Measurements from ENCODE around the gene LRRN3.
"Not testable (repeated sequence)": the region's sequence is repeated elsewhere in the genome, so short reads cannot be mapped to it uniquely, and the experiment has no call there.

The LRRN3 gene

GRCh38 chr7:111090846-111091245 is at the start of gene LRRN3:
TSS of gene LRRN3 (plus strand) at chr7:111091127. CDS start at chr7:111122773, 31,646 bp downstream.
- peak; percentile 68 for DNase-seq

- no peak for DNase-seq
Observed at GRCh38 chr7:111041577-111041976, 49.4 kb upstream of the LRRN3 start.

- no peak for DNase-seq
Observed at GRCh38 chr7:111042842-111043241, 48.1 kb upstream of the LRRN3 start.

- no peak for DNase-seq
Observed at GRCh38 chr7:111043561-111043960, 47.4 kb upstream of the LRRN3 start.

- no peak for DNase-seq
Observed at GRCh38 chr7:111045449-111045848, 45.5 kb upstream of the LRRN3 start.

- no peak for DNase-seq
Observed at GRCh38 chr7:111047595-111047994, 43.3 kb upstream of the LRRN3 start.

GRCh38 chr7:111049971-111050680 is 40.8 kb upstream of the LRRN3 start:
- DNase-seq, result no peak

- DNase-seq, result no peak
Observed at GRCh38 chr7:111050875-111051416, 40.0 kb upstream of the LRRN3 start.

- DNase-seq, result no peak
Observed at GRCh38 chr7:111051832-111052231, 39.1 kb upstream of the LRRN3 start.

- DNase-seq, result no peak
Observed at GRCh38 chr7:111053035-111053434, 37.9 kb upstream of the LRRN3 start.

- DNase-seq, result no peak
Observed at GRCh38 chr7:111056371-111056770, 34.6 kb upstream of the LRRN3 start.

- DNase-seq, result no peak
Observed at GRCh38 chr7:111057066-111057465, 33.9 kb upstream of the LRRN3 start.

GRCh38 chr7:111059833-111060232 is 31.1 kb upstream of the LRRN3 start:
- no peak for DNase-seq

- DNase-seq, result no peak
Observed at GRCh38 chr7:111063166-111063565, 27.8 kb upstream of the LRRN3 start.

GRCh38 chr7:111067251-111067650 is 23.7 kb upstream of the LRRN3 start:
- DNase-seq, result no peak

- DNase-seq, result no peak
Observed at GRCh38 chr7:111067682-111068081, 23.2 kb upstream of the LRRN3 start.

GRCh38 chr7:111068618-111069017 is 22.3 kb upstream of the LRRN3 start:
- DNase-seq, result no peak

- DNase-seq, result no peak
Observed at GRCh38 chr7:111071556-111071955, 19.4 kb upstream of the LRRN3 start.

- not testable (repeated sequence) for DNase-seq
Observed at GRCh38 chr7:111072658-111073057, 18.3 kb upstream of the LRRN3 start.

- DNase-seq, result no peak
Observed at GRCh38 chr7:111074071-111074747, 16.7 kb upstream of the LRRN3 start.

GRCh38 chr7:111074748-111075146 is 16.2 kb upstream of the LRRN3 start:
- no peak for DNase-seq

- no peak for DNase-seq
Observed at GRCh38 chr7:111075498-111075897, 15.4 kb upstream of the LRRN3 start.

GRCh38 chr7:111076205-111076604 is 14.7 kb upstream of the LRRN3 start:
- DNase-seq, result no peak

- no peak for DNase-seq
Observed at GRCh38 chr7:111077001-111077400, 13.9 kb upstream of the LRRN3 start.
